Stimulated activated naive CD8-positive, alpha-beta T cell treated with anti-CD3 and anti-CD28 coated beads, Interleukin-15, amount 100 ng/mL, for 72 hours (primary cell): ENCODE results near the gene KRT35.
"Not testable (repeated sequence)": the region's sequence is repeated elsewhere in the genome, so short reads cannot be mapped to it uniquely, and the experiment has no call there.

ENCODE experiments used
- ATAC-seq: fragments of 150-1000 bp; cut with Tn5 transposase; 2 replicates; pipeline ENCODE4 v1.10.0; 2021; ENCODE audit warnings: mild to moderate bottlenecking, moderate library complexity
- DNase-seq, 2 donors: peaks; one replicate each; pipeline ENCODE4 v3.0.0; 2021 to 2022
- H3K27ac Mint-ChIP-seq, 2 donors: one replicate each; pipeline ENCODE4 v1.8.0; 2022; ENCODE audit warnings: mild to moderate bottlenecking in 2 of 2, mixed read lengths in 2 of 2, moderate library complexity in 2 of 2
- H3K27me3 Mint-ChIP-seq: one replicate; pipeline ENCODE4 v1.8.0; 2022; ENCODE audit warnings: mixed read lengths
- H3K4me1 Mint-ChIP-seq: one replicate; pipeline ENCODE4 v1.8.0; 2022; ENCODE audit warnings: mild to moderate bottlenecking, mixed read lengths
- H3K4me3 Mint-ChIP-seq, 2 donors: one replicate each; pipeline ENCODE4 v1.8.0; 2022; ENCODE audit warnings: mild to moderate bottlenecking in 2 of 2, mixed read lengths in 2 of 2, moderate library complexity in 1 of 2
- H3K9me3 Mint-ChIP-seq, 2 donors: one replicate each; pipeline ENCODE4 v1.8.0; 2022; ENCODE audit warnings: mixed read lengths in 2 of 2

Gene KRT35

DNA sequence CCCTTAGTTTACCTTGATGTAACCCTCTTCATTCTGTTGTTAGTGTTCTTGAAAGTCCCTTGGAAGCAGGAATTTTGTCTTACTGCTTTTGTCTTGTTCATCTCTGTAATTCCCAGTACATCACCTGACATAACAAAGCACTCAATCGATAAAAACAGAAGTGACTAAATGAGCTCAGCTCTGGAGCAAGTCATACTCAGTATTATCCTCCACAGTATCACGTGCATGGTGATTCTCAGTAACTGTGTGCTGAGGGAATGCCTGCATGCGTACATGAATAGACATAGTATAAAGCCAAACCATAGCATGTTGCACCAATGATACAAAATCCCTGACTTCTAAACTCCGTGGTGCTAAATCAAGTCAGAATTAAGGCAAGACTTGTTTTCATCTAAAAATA lies 47.4 kb downstream of the KRT35 start:
- ATAC-seq = no peak

DNA sequence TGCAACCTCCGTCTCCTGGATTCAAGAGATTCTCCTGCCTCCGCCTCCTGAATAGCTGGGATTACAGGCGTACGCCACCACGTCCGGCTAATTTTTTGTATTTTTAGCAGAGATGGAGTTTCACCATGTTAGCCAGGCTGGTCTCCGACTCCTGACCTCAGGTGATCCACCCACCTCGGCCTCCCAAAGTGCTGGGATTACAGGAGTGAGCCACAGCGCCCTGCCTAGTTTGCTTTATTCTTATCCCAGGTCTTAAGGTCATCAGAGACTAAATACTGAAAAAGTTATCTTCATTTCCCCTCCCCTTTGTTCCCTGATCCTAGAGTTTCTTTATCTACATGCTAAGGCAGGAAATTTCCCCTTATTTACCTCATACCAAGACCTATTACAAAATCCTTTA lies 50.6 kb downstream of the KRT35 start:
- not testable (repeated sequence) for H3K27ac Mint-ChIP-seq, ATAC-seq, H3K4me1 Mint-ChIP-seq, DNase-seq, H3K9me3 Mint-ChIP-seq, H3K27me3 Mint-ChIP-seq, H3K4me3 Mint-ChIP-seq

More for the DNA sequence above, 47.4 kb downstream of the KRT35 start:
- Mint-ChIP-seq H3K4me3 (no peak overlapping the region), H3K27ac (no peak overlapping the region), H3K27me3 (no peaks in the 10 kb centered on the region), H3K9me3 (no peaks in the 10 kb centered on the region), H3K4me1 (no peaks in the 10 kb centered on the region)
- DNase-seq = no peak

DNA sequence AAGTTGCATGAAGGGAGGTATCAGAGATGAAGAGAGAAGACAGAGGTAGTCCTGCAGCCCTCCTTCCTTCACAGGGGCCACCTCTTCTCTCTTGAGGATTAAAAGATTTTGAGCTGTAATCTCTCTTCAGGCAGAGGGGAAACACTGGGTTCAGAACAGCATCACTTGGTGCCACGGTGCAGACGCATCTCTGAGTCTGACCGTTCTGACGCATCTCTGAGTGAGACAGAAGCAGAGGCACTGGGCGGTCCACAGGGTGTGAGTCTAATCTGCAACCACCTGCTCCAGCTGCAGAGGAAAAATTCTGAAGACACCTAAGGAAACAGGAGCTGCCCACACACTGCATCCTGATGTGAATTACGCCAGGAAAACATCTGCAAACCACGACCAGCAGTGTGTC lies 51.3 kb downstream of the KRT35 start:
- Mint-ChIP-seq H3K27me3 (no peaks in the 10 kb centered on the region), H3K4me3 (no peak overlapping the region), H3K27ac (no peak overlapping the region), H3K4me1 (no peaks in the 10 kb centered on the region), H3K9me3 (no peaks in the 10 kb centered on the region)
- ATAC-seq (no peak), DNase-seq (no peak)

DNA sequence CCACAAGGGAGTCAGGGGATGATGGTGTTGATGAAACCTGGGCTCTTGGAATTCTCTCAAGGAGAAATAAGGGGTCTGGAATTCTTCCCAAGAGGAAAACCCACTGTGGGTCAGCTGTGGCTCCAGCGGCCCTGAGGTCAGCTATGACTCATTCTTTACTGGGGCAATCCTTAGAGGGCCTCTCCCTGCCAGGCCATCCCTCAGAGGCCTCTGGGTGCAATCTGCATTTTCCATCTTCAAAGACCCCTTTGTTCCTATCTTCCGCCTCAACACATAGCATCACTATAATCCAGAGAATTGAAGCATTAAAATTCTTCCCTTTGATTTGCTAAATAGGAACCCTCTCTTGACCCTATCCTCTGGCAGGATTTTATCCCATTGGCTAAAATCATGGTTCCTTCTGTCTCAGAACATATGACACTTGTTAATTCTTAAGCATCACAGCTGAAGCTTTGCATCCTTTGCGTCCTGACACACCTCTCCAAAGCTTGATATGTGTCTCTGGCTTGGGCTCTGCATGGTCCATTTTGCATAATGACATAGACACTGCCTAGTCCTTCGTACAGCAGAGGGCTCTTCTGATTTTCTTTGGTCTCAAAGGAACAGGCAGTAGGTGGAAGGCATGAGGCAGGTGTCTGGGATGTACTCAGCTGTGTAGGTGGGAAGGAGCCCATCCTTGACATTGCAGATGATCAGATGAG lies 52.2 kb downstream of the KRT35 start:
- DNase-seq (no peak), ATAC-seq (no peak)
- H3K27me3 Mint-ChIP-seq = no peaks in the 10 kb centered on the region
- no peaks in the 10 kb centered on the region for H3K4me1 Mint-ChIP-seq
- H3K27ac Mint-ChIP-seq = no peak overlapping the region
- no peak overlapping the region for H3K4me3 Mint-ChIP-seq
- no peaks in the 10 kb centered on the region for H3K9me3 Mint-ChIP-seq
